HCT116 (cell line): ENCODE measurements around the gene TMIGD3.

Experiments used
- CTCF ChIP-seq, 3 experiments: fragments of 200-600 bp in 1 of 3; sonication (generic) in 1 of 3; IDR thresholded peaks in 2 of 3; conservative IDR thresholded peaks in 1 of 3; 2 replicates each; pipeline ENCODE4 v1.5.1; 2012 to 2017; ENCODE audit warnings: low read depth in 2 of 3, low read length in 2 of 3, antibody characterized with exemption in 1 of 3, borderline replicate concordance in 1 of 3, control low read depth in 1 of 3, mild to moderate bottlenecking in 1 of 3, mixed read lengths in 1 of 3, mixed run types in 1 of 3, moderate library complexity in 1 of 3; ENCODE audit not compliant: insufficient read depth in 1 of 3
- JUND ChIP-seq: IDR thresholded peaks from 2 replicates; pipeline ENCODE4 v1.6.1; 2012
- MAX ChIP-seq: IDR thresholded peaks from 2 replicates; pipeline ENCODE4 v1.6.1; 2012
- POLR2A ChIP-seq: IDR thresholded peaks from 2 replicates; pipeline ENCODE4 v1.7.0; 2011; ENCODE audit warnings: borderline replicate concordance; ENCODE audit not compliant: insufficient read depth, insufficient read length; ENCODE audit errors: extremely low read depth
- REST ChIP-seq: IDR thresholded peaks from 2 replicates; pipeline ENCODE4 v1.6.1; 2012; ENCODE audit warnings: low read depth
- TCF7L2 ChIP-seq: IDR thresholded peaks from 2 replicates; pipeline ENCODE4 v1.7.0; 2011; ENCODE audit warnings: borderline replicate concordance, inconsistent platforms; ENCODE audit not compliant: insufficient read depth, insufficient read length; ENCODE audit errors: extremely low read depth
- YY1 ChIP-seq: IDR thresholded peaks from 2 replicates; pipeline ENCODE4 v1.6.1; 2011; ENCODE audit warnings: low read length, low read depth, moderate library complexity, mild to moderate bottlenecking; ENCODE audit not compliant: insufficient replicate concordance; ENCODE audit errors: extremely low read depth

- TF ChIP-seq YY1: no peak
- no peak for TF ChIP-seq CTCF (IDR thresholded peaks at IDR 0.05 in 2 of 3, conservative IDR thresholded peaks at IDR 0.05 in 1 of 3; ENCODE audit: borderline replicate concordance in 1 of 3, insufficient read depth in 1 of 3, low read depth in 2 of 3, low read length in 2 of 3)
- no peak for TF ChIP-seq MAX
- no peak for TF ChIP-seq POLR2A
- no peak for TF ChIP-seq JUND
- TF ChIP-seq REST: no peak
- TF ChIP-seq TCF7L2: no peak
Measured at GRCh38 chr1:111436726-111437125, 66.7 kb downstream of the TMIGD3 start.
